ENCODE data around the gene CYCS.

DNA sequence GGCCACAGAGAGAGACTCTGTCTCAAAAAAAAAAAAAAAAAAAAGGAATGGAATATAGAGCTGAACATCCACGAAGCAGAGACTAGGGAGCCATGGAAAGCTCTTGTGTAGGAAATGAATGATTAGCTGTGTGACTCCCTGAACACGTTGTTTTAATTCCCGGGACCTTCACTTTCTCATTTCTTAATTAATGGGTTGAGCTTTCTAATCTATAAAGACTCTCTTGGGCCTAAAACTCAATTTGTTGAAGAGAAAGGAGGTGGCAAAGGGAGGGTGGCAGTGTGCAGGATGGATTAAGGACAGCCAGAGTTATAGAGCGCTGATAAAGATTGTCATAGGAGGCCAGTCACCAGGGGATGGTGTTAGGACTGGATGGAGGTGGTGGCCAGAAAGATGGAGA lies 48.0 kb downstream of the CYCS start:
- TF ChIP-seq POLR2A (IDR thresholded peaks at IDR 0.05) (no peak), CTCF (IDR thresholded peaks at IDR 0.05) (no peak), EP300 (IDR thresholded peaks at IDR 0.05) (no peak)
